Activated T-cell treated with anti-CD3 and anti-CD28 coated beads, Interleukin-2, amount 50 U/mL, for 24 hours (primary cell): ENCODE data around the gene SPOCK1.

Experiments
- DNase-seq: peaks from one replicate; pipeline ENCODE4 v3.0.0-alpha.2; 2020
- H3K27ac Mint-ChIP-seq: 2 replicates; pipeline ENCODE4 v1.8.0; 2020; ENCODE audit warnings: mild to moderate bottlenecking, mixed read lengths
- H3K27me3 Mint-ChIP-seq: 2 replicates; pipeline ENCODE4 v1.8.0; 2020; ENCODE audit warnings: mixed read lengths
- H3K36me3 Mint-ChIP-seq: 2 replicates; pipeline ENCODE4 v1.8.0; 2020; ENCODE audit warnings: low read depth, mixed read lengths
- H3K4me1 Mint-ChIP-seq: 2 replicates; pipeline ENCODE4 v1.8.0; 2020; ENCODE audit warnings: low read depth, mixed read lengths
- H3K4me3 Mint-ChIP-seq: 2 replicates; pipeline ENCODE4 v1.8.0; 2020; ENCODE audit warnings: mild to moderate bottlenecking, moderate library complexity, mixed read lengths
- H3K9me3 Mint-ChIP-seq: 2 replicates; pipeline ENCODE4 v1.8.0; 2020; ENCODE audit warnings: mixed read lengths

Gene SPOCK1

DNA sequence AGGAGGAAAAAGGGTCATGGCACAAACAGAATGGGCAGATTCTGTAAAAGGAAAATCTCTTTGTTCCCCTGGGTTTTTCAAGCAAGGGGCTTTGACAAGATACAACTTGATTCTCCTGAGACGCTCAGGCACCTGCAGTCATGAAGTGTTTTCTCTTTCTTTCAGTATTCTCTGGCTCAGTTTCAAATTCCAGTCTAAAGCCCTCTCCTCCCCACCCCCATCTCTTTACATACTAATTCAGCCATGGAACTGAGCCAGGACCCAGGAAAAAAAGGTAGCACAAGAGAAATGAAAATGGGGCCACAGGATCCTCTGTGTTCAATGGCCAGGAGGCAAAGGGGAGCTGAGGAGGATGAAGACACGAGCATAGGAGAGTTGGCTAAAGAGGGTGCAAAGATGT, 408.4 kb downstream of the SPOCK1 start:
- DNase-seq, result no peak
- H3K4me3 Mint-ChIP-seq, result no peak overlapping the region
- no peak overlapping the region for H3K27ac Mint-ChIP-seq
- no peaks in the 10 kb centered on the region for H3K27me3 Mint-ChIP-seq
- H3K9me3 Mint-ChIP-seq, result no peaks in the 10 kb centered on the region
- no peaks in the 10 kb centered on the region for H3K4me1 Mint-ChIP-seq
- no peaks in the 10 kb centered on the region for H3K36me3 Mint-ChIP-seq

DNA sequence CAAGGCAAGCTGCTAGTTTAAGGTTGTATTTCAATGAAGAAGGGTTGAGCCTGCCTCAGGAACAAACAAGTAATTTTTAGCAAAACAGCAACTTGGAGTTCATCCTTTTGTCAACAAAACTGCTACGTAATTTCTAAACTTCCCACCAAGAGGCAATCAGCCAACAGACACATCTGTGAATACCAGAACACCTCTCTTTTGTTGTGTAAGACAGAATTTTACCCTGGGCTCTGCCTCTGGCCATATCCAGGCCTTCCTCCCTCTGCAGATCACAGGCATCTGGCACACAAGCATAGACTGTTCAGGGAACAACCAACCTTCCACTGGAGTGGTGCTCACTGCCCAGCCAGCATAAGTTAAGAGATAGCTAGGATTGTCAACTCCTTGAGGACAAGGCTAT, 409.0 kb downstream of the SPOCK1 start:
- Mint-ChIP-seq H3K27ac (no peak overlapping the region), H3K36me3 (no peaks in the 10 kb centered on the region), H3K9me3 (no peaks in the 10 kb centered on the region), H3K4me1 (no peaks in the 10 kb centered on the region), H3K27me3 (no peaks in the 10 kb centered on the region), H3K4me3 (no peak overlapping the region)
- DNase-seq, result no peak

DNA sequence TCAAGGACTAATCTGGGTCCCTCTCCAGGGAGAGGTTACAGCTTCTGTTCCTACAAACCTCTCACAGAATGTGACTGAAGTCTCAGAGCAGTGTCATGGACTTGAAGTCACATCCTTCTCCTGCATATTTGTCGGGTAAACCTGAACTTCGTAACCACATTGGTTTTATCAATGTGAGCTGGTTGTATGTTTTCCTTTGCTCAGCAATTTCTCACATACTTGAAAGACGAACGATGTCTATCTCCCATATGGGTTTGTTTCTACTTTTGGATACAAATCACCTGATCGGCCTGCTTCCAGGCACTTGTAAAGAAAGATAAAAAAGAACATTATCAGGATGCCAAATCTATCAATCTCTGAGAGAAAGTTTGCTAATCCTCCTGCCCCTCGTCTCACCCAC, 411.0 kb downstream of the SPOCK1 start:
- Mint-ChIP-seq H3K4me3 (no peak overlapping the region), H3K9me3 (no peaks in the 10 kb centered on the region), H3K36me3 (no peaks in the 10 kb centered on the region), H3K4me1 (no peaks in the 10 kb centered on the region), H3K27me3 (no peaks in the 10 kb centered on the region), H3K27ac (no peak overlapping the region)
- DNase-seq, result no peak

DNA sequence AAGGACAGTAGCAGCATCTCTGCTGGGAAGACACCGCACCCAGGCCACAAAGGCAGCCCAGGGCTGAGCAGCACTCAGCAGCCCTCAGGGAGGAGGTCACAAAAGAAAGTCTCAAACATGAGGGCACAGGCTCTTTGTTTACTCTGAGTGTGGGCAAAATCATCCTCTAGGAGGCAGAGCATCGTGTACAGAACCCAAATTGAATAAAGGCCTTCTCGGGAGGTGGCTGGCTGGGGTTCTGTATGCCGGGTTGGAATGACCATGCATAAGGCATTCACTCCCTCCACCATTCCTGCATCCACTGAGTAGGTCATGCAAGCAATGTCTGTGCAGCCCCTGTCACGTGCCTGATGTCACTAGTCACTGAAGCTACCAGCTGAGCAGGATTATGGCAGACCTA, 412.8 kb downstream of the SPOCK1 start:
- Mint-ChIP-seq H3K9me3 (no peaks in the 10 kb centered on the region), H3K4me1 (no peaks in the 10 kb centered on the region), H3K4me3 (no peak overlapping the region), H3K27ac (no peak overlapping the region), H3K36me3 (no peaks in the 10 kb centered on the region), H3K27me3 (no peaks in the 10 kb centered on the region)
- DNase-seq, result no peak

DNA sequence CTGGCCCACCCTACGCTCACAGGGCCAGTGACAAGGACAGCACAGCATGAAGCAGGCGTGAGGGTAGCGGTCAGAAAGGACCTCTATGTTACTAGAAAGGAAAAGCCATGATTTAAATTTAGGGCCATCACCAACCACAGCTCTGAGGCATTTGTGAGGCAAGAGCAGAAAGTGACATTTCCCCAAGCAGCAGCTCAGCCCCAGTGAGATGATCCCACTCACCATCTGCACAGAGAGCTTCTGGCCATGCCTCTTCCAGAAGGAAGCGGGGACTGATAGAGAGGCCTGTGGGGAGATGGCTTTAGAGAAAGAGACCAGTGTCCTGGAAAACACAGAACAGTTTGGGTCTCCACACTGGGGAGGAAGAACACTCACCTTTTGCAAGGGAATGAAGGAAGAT, 413.9 kb downstream of the SPOCK1 start:
- Mint-ChIP-seq H3K9me3 (no peaks in the 10 kb centered on the region), H3K27ac (no peak overlapping the region), H3K27me3 (no peaks in the 10 kb centered on the region), H3K4me1 (no peaks in the 10 kb centered on the region), H3K4me3 (no peak overlapping the region), H3K36me3 (no peaks in the 10 kb centered on the region)
- no peak for DNase-seq

DNA sequence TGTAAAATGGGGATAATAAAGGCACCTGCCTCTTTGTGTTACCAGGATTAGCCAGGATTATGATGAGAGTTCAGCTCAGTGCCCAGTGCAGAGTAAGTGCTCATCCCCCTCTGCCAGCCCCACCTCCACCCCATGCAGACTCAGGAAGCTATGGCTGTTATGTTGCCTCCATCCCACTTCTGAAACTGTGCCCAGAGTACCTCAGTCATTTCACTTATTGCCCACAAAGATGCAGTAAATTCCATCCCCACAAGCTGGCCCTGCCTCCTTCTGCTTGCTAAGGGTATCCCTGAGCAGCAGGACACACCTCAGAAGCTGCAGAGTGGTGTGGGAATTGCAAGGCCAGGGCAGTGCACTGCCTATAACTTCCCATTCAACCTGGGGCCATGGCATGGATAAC, 415.1 kb downstream of the SPOCK1 start:
- no peak for DNase-seq
- no peaks in the 10 kb centered on the region for H3K9me3 Mint-ChIP-seq
- H3K36me3 Mint-ChIP-seq, result no peaks in the 10 kb centered on the region
- no peak overlapping the region for H3K27ac Mint-ChIP-seq
- no peaks in the 10 kb centered on the region for H3K4me1 Mint-ChIP-seq
- no peaks in the 10 kb centered on the region for H3K27me3 Mint-ChIP-seq
- no peak overlapping the region for H3K4me3 Mint-ChIP-seq

DNA sequence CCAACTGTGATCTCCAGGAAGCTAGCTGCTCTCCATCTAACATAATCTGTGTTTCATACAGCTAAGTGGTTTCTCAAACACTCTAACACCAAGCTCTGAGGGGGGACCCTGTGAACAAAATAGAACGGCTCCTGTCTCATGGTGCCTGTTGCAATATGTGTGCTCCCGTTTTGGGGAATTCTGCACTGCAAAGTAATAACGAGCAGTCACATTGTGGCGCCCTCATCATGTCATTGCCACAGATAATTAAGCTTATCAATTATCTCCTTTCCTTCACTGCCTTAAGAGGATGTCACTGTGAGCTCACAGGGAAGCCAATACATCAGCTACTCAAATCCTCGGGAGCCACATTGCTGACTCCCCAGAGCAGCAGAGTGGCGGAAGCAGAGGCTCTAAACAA, 416.2 kb downstream of the SPOCK1 start:
- no peak for DNase-seq
- Mint-ChIP-seq H3K9me3 (no peaks in the 10 kb centered on the region), H3K4me3 (no peak overlapping the region), H3K27me3 (no peaks in the 10 kb centered on the region), H3K36me3 (no peaks in the 10 kb centered on the region), H3K27ac (no peak overlapping the region), H3K4me1 (no peaks in the 10 kb centered on the region)

DNA sequence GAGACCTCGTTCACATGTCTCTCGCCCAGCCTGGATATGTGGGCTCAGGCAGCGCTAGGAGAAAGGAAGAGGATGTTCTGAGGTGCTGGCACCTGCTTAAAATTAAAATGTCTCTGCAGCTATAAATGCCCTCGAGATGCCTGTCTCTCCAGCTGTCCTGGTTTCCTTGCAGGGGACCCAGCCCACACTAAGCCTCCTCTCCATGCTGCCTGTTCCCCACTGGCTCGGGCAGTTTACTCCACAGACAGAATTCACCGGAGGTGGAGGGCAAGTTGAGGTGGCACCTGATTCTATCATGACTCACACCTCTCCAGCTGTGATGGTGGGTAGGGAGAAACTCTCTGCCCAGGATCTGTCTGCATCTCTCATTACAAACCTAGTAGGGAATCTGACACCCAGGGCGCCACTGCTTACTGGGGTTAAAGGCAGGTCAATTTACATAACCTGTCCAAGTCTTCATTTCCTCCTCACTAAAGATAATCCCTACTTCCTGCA, 420.9 kb downstream of the SPOCK1 start:
- DNase-seq, result no peak
- Mint-ChIP-seq H3K4me1 (no peaks in the 10 kb centered on the region), H3K4me3 (no peak overlapping the region), H3K27me3 (no peaks in the 10 kb centered on the region), H3K9me3 (no peaks in the 10 kb centered on the region), H3K27ac (no peak overlapping the region), H3K36me3 (no peaks in the 10 kb centered on the region)

DNA sequence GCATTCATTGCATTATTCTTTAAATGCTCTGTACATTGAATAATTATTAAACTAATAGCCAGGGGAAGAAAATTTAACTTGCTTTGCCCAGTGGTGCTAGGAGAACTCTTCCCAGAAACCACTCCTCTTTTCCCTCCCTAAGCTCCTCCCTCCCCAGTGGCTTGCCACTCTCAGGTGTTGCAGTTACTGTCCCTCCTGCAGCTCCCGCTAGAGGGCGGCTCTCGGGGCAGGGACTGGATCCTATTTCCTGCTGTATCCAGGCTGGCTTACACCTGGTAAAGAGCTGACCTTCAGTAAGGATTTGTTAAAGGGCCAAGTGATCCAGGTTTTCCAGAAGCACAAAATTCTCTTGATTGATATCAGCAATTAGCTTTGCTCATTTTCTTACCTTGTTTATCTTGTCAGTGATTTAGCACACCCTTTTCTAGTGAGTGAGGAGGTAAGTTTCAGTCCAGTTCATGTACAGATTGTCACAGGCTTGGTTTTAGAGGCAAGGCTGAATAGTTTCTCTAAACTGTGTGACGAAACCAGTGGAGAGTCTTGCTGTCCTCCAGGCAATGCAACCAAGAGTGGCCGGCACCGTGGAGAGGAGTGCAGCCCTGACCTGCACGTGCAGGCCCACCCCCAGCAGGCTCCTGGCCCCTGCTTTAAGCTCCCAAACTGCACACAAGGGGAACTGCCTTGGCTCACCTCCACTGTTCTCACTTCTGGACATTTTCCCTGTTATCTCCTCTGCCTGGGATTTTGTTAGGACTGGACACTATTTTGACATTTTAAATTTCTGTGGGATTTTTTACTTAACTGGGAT, 423.8 kb downstream of the SPOCK1 start:
- Mint-ChIP-seq H3K27me3 (peaks cover 10% of the 10 kb centered on the region), H3K36me3 (no peaks in the 10 kb centered on the region), H3K4me3 (no peak overlapping the region), H3K9me3 (no peaks in the 10 kb centered on the region), H3K27ac (no peak overlapping the region), H3K4me1 (no peaks in the 10 kb centered on the region)
- DNase-seq, result peak; percentile 29

DNA sequence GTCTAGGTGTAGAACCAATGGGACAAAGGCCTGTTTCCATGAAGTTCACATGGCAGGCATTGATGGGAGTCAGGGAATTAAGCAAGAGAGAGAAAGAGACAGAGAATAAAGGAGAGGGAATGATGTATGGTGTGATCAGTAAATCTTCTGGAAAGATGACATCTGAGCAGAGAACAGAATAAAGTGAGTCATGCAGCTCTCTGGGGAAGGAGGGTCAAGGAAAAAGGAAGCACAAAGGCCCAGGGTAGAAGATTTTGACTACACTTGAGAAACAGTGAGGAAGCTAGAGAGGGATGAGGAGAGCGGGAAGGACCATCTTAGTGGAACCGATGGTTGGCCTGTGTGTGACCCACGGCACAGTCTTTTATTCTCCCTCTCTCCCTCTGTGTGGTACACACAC, 425.9 kb downstream of the SPOCK1 start:
- H3K9me3 Mint-ChIP-seq, result no peaks in the 10 kb centered on the region
- no peaks in the 10 kb centered on the region for H3K4me1 Mint-ChIP-seq
- no peak for DNase-seq
- peaks cover 10% of the 10 kb centered on the region for H3K27me3 Mint-ChIP-seq
- H3K4me3 Mint-ChIP-seq, result no peak overlapping the region
- H3K27ac Mint-ChIP-seq, result no peak overlapping the region
- H3K36me3 Mint-ChIP-seq, result no peaks in the 10 kb centered on the region

DNA sequence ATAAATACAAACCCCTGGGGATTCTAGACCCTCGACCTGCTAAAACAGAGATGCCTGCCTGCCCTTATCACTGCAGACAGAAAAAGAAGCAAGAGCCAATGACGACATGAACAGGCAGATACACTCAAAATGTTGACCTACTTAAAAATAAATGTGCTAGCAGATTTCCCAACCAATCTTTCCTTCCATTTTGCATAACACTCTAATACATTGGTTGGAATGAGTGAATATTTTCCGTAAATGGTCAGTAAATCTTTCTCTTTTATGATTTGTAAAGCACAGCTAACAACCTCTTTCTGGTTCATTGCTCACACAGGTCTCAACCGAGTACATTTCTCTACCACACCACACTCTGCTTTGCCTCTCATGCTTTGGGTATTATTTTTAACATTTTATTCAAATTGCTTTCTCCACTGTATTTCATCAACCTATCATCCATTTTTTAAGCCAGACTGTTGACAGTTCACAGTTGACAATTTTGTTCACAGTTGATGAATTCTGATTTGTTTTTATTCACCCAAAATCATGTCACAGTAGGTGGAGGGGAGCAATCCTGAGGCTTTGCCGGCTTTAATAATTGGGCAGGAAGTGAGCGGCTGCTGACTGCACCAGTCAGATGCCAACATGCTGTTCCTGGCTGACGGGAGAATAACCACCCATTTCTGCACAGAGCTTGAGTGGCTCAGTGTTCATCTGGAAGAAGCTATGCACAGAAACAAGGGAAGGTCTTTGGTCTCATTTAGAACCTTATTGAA, 426.6 kb downstream of the SPOCK1 start:
- peaks cover 10% of the 10 kb centered on the region for H3K27me3 Mint-ChIP-seq
- H3K4me3 Mint-ChIP-seq, result no peak overlapping the region
- DNase-seq, result no peak
- H3K36me3 Mint-ChIP-seq, result no peaks in the 10 kb centered on the region
- H3K9me3 Mint-ChIP-seq, result no peaks in the 10 kb centered on the region
- H3K4me1 Mint-ChIP-seq, result no peaks in the 10 kb centered on the region
- no peak overlapping the region for H3K27ac Mint-ChIP-seq

DNA sequence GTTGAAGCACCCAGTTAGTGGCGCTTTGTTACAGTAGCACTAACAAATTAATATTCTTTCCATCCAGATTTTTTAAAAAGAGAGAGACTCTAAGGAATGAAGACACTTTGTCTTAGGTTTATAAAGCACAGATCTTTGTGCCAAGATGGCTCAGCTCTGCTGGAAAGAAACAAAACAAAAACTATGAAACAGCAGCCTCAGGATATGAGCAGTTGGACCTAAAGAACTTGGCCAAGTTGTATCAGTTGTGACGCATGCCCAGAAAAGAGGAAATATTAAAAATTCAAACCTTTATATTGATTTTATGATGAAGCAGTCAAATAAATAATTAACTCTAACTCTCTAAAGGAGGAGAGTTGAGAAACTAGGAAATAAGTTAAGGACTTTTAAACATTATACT, 427.2 kb downstream of the SPOCK1 start:
- Mint-ChIP-seq H3K4me1 (no peaks in the 10 kb centered on the region), H3K36me3 (no peaks in the 10 kb centered on the region), H3K27me3 (peaks cover 10% of the 10 kb centered on the region), H3K4me3 (no peak overlapping the region), H3K27ac (no peak overlapping the region), H3K9me3 (no peaks in the 10 kb centered on the region)
- DNase-seq, result no peak

DNA sequence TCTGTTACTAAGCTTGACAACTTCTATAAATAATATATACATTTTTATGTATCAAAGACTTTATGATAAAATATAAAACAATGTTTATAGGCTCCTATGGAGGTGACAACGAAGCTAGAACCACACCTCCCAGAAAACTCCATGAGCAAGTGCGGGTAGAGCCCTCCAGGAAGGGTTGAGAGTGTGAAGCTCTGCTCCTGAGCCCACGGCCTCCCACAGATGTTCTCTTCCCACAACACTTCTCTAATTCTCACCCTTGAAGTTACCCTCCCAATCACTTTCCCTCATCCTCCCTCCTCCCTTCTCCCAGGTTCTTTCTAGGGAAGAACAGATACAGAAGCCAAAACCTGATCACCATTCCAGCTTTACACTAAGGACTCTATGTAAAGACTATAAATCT, 427.6 kb downstream of the SPOCK1 start:
- no peaks in the 10 kb centered on the region for H3K36me3 Mint-ChIP-seq
- no peaks in the 10 kb centered on the region for H3K9me3 Mint-ChIP-seq
- no peaks in the 10 kb centered on the region for H3K4me1 Mint-ChIP-seq
- H3K27ac Mint-ChIP-seq, result no peak overlapping the region
- peaks cover 10% of the 10 kb centered on the region for H3K27me3 Mint-ChIP-seq
- no peak for DNase-seq
- no peak overlapping the region for H3K4me3 Mint-ChIP-seq

DNA sequence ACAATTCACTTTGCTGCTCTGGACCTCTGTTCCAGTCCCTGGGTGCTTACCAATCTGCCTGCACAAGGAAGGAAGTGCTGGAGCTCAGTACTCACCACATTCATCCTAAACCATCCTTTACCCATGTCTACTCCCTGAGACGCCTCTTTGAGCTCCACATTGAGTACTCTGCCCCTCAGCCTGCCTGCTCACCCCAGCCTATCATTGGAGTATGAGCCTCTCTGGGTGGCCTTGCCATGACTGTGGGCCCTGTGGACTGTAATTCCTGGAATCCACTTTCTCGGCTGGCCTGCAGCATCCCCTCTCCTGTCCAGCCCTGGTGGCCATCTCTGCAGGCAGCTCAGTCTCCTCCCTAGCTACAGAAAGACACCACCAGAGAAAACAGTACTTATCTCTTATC, 428.6 kb downstream of the SPOCK1 start:
- H3K9me3 Mint-ChIP-seq, result no peaks in the 10 kb centered on the region
- no peaks in the 10 kb centered on the region for H3K36me3 Mint-ChIP-seq
- H3K27me3 Mint-ChIP-seq, result peaks cover 10% of the 10 kb centered on the region
- H3K4me1 Mint-ChIP-seq, result no peaks in the 10 kb centered on the region
- no peak overlapping the region for H3K4me3 Mint-ChIP-seq
- no peak for DNase-seq
- H3K27ac Mint-ChIP-seq, result no peak overlapping the region

DNA sequence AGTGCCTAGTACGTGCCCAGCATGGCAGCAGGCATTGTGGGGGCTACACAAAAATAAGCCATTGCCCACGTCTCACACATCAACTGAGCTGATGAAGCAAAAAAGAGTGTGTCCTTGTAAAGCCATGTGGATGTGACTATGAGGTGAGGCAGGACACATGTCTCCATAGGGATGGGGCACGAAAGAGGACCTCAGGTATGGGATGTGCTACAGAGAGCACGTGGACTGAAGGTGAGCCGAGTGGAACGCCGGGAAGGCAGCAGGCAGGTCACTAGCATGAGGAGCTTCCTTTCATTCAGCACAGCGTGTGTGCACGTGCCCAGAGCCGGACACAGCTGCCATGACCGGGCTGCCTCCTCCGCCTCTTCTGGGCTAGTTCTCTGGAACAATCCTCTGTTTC, 429.8 kb downstream of the SPOCK1 start:
- no peaks in the 10 kb centered on the region for H3K9me3 Mint-ChIP-seq
- H3K36me3 Mint-ChIP-seq, result no peaks in the 10 kb centered on the region
- no peak overlapping the region for H3K27ac Mint-ChIP-seq
- peaks cover 10% of the 10 kb centered on the region for H3K27me3 Mint-ChIP-seq
- DNase-seq, result no peak
- no peaks in the 10 kb centered on the region for H3K4me1 Mint-ChIP-seq
- no peak overlapping the region for H3K4me3 Mint-ChIP-seq
